Measurements from ENCODE around the gene CHD6.

CHD6 gene

GRCh38 chr20:41462372-41463161, 155.6 kb downstream of the CHD6 start:
- no peak for DNase-seq (ENCODE audit: low read depth)
- no peak overlapping the region for H3K4me3 ChIP-seq (ENCODE audit: low read length)
- TF ChIP-seq, protein P1, sequence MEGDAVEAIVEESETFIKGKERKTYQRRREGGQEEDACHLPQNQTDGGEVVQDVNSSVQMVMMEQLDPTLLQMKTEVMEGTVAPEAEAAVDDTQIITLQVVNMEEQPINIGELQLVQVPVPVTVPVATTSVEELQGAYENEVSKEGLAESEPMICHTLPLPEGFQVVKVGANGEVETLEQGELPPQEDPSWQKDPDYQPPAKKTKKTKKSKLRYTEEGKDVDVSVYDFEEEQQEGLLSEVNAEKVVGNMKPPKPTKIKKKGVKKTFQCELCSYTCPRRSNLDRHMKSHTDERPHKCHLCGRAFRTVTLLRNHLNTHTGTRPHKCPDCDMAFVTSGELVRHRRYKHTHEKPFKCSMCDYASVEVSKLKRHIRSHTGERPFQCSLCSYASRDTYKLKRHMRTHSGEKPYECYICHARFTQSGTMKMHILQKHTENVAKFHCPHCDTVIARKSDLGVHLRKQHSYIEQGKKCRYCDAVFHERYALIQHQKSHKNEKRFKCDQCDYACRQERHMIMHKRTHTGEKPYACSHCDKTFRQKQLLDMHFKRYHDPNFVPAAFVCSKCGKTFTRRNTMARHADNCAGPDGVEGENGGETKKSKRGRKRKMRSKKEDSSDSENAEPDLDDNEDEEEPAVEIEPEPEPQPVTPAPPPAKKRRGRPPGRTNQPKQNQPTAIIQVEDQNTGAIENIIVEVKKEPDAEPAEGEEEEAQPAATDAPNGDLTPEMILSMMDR (conservative IDR thresholded peaks at IDR 0.05; ENCODE audit: low read length), result no peak

DNA sequence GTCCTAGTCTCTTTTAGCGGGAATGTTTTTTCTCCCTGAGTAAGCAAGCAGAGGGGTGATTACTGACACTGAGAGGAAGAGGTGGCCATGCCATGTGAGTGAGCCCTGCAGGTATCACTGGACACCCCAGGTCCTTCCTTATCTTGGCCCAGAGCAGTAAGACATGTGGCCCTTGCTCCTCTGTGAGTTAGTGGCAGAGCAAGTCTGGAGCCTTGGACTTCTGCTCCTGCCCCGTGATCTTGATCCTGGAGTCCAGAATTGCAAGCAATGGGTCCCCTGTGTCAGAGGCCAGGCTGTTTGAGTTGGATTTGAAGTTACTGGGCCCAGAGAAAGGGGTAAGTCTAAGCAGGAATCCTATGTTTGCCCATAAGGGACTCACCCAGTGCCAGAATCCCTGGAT, 159.4 kb downstream of the CHD6 start:
- TF ChIP-seq, protein P1 (conservative IDR thresholded peaks at IDR 0.05; ENCODE audit: low read length), result no peak
- DNase-seq (ENCODE audit: low read depth), result no peak
- no peak overlapping the region for H3K4me3 ChIP-seq (ENCODE audit: low read length)

GRCh38 chr20:41457173-41457857, 160.9 kb downstream of the CHD6 start:
- TF ChIP-seq, protein P1 (conservative IDR thresholded peaks at IDR 0.05; ENCODE audit: low read length), result no peak
- H3K4me3 ChIP-seq (ENCODE audit: low read length), result no peak overlapping the region
- DNase-seq (ENCODE audit: low read depth), result no peak

DNA sequence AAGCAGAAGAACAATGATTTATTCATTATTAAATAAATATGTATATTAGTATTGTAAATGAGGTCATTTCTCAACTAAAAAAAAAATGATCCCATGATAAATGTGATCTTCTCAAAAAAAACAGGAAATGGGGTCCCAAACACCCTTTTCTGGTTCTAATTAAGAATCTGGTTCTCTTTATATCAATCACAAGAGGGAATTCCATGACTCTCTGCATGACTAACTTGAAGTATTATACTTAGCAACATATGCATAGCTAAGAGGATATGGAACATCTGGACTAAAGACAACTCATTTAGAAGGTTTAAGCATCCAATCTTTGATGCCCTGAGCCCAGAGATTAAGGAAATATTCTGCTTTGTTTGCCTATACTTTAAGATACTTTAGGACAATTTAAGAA, 161.8 kb downstream of the CHD6 start:
- TF ChIP-seq, protein P1 (conservative IDR thresholded peaks at IDR 0.05; ENCODE audit: low read length), result no peak
- DNase-seq (ENCODE audit: low read depth), result peak; percentile 76
- no peak overlapping the region for H3K4me3 ChIP-seq (ENCODE audit: low read length)

DNA sequence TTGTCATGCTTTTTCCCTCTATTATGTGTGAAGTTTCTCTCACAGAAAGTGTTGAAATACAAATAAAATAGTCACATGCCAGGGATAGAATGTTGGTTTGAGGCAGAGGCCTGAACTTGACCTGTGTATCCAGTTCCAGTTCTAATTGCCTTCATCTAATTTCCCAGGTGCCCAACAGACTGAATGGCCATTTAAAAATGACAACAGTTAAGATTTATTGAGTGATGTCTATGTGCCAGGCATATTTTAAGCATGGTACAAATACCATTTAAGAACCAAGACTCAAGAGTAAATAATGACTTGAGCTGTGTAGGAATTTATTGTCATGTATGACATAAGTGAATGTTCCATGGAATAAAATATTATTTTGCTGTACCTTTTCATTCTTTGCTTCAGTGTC, 163.9 kb downstream of the CHD6 start:
- no peak overlapping the region for H3K4me3 ChIP-seq (ENCODE audit: low read length)
- DNase-seq (ENCODE audit: low read depth), result peak; percentile 41
- TF ChIP-seq, protein P1 (conservative IDR thresholded peaks at IDR 0.05; ENCODE audit: low read length), result no peak

DNA sequence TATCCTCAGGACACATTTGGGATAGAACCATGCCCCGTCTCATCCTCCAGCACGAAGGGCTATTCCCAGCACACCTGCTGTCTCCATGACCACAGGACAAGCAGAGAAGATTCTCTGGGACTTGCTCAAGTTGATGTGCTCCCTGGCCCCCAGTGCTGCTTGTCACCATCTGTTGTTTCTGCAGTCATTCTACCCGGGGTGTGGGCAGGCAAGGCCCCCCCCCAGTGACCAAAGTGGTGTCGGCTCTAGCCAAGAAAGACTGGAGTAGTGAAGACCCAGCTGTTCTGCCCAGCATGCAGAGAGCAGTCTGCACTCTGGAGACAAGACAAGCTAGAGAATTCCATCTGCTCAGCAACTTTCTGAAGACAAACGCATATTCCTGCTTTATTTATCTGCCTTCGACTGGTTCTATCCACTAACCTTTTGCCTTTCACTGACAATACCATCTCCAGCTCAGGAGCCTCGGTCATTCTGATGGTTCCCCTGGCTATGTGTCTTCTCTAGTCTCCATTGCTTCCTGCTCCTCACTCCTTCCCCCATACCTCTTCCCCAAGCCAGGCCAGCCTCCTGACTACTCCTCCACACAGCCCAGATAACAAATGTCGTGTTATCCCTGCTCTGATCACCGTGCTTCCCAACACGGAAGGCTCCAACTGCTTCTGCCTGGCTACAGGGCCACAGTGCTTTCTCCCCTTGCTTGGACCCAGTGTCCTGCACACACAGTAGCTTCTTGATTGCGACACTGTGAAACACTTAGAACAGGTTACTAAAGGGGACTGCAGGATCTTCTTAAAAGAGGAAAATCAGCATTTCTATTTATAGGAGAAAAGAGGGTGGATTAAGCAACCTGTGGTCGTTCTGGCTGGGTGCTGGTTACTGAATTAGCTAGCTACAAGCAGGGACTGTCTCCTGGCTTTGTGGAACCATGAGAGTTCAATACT, 164.9 kb downstream of the CHD6 start:
- DNase-seq (ENCODE audit: low read depth), result no peak
- TF ChIP-seq, protein P1 (conservative IDR thresholded peaks at IDR 0.05; ENCODE audit: low read length), result no peak
- no peak overlapping the region for H3K4me3 ChIP-seq (ENCODE audit: low read length)

All from AG10803 (cell line).